Nephron (organoid): ENCODE results near the gene SERGEF.

Experiments used
- H3K27ac Mint-ChIP-seq, 3 experiments: 2 replicates each; pipeline ENCODE4 v1.8.0; 2020; ENCODE audit warnings: mixed read lengths in 3 of 3, mild to moderate bottlenecking in 2 of 3, moderate library complexity in 1 of 3
- H3K27me3 Mint-ChIP-seq: 2 replicates; pipeline ENCODE4 v1.8.0; 2021; ENCODE audit warnings: low read depth, mild to moderate bottlenecking, moderate library complexity, mixed read lengths
- H3K36me3 Mint-ChIP-seq: 2 replicates; pipeline ENCODE4 v1.8.0; 2020; ENCODE audit warnings: low read depth, mixed read lengths
- H3K4me1 Mint-ChIP-seq: 2 replicates; pipeline ENCODE4 v1.8.0; 2020; ENCODE audit warnings: mixed read lengths
- H3K4me3 Mint-ChIP-seq, 3 experiments: 2 replicates each; pipeline ENCODE4 v1.8.0; 2020; ENCODE audit warnings: mild to moderate bottlenecking in 3 of 3, mixed read lengths in 3 of 3, moderate library complexity in 2 of 3
- H3K9me3 Mint-ChIP-seq: 2 replicates; pipeline ENCODE4 v1.8.0; 2020; ENCODE audit warnings: mixed read lengths
- CTCF ChIP-seq, 3 experiments: fragments of 200-600 bp; sonication (generic); IDR thresholded peaks; one replicate each; pipeline ENCODE4 v1.5.0; 2021; ENCODE audit warnings: antibody characterized with exemption in 3 of 3; ENCODE audit not compliant: unreplicated experiment in 3 of 3

SERGEF gene

DNA sequence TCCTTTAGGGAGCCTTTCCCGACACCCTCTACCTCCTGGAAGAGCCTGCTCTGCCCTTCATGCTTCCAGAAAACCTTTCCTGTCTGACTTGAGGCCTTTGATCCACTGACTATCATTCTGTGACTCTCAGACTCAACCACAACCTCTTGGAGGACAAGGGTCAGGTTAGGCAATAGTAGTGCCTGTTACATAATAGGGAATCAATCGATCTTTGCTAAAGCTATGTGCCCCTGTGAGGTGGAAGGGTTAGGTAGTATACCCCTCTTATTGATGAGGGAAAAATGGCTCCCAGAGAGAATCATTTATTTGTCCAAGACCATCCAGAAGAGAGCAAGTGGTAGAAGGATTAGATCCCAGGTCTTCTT, 262.1 kb downstream of the SERGEF start:
- Mint-ChIP-seq H3K4me1 (no peaks in the 10 kb centered on the region), H3K4me3 (no peak overlapping the region), H3K27me3 (peaks cover 34% of the 10 kb centered on the region), H3K27ac (no peak overlapping the region), H3K9me3 (no peaks in the 10 kb centered on the region), H3K36me3 (no peaks in the 10 kb centered on the region)
- no peak for TF ChIP-seq CTCF (IDR thresholded peaks at IDR 0.05; ENCODE audit: unreplicated experiment in 3 of 3)

DNA sequence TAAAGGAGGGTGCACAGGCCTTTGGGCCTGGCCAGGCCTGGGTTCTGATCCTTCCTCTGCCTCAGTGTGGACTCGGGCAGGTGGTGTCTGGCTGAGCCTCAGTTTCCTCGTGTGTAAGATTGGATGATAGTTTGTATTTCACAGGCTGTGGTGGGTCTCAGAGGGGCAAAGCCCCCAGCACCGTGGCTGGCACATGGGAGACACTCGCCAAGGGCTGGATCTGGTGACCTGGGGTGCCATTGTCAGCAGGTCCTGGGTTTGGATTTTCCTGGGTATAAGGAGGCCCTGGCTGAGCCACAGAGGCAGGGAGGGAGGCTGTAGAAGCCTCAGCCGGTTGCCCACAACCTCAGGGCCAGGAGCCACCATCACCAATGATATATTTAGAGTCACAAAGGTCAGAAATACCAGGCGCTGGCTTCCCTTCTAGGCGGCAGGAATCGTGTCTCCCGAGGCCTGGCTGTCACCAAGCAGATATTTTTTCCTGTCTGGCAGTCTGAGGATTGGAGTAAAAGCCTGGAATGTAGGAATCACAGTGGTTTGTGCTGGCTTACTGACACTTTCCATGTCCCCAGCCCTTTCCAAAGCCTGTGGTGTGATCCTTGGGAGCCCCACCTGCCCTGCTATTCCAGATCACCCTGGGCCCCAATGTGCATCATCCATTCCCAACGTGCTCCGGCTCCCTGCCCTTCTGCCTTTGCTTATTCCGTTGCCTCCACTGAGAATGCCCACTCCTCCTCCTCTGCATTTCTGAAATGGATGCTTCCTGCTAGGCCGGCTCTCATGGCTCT, 262.6 kb downstream of the SERGEF start:
- Mint-ChIP-seq H3K27ac (no peak overlapping the region), H3K4me3 (no peak overlapping the region)
- no peak for TF ChIP-seq CTCF (IDR thresholded peaks at IDR 0.05; ENCODE audit: unreplicated experiment in 3 of 3)

GRCh38 chr11:17748761-17749721, 263.8 kb downstream of the SERGEF start:
- Mint-ChIP-seq H3K27ac (no peak overlapping the region), H3K9me3 (no peaks in the 10 kb centered on the region), H3K4me1 (no peaks in the 10 kb centered on the region), H3K27me3 (peaks cover 19% of the 10 kb centered on the region), H3K4me3 (no peak overlapping the region), H3K36me3 (no peaks in the 10 kb centered on the region)
- no peak for TF ChIP-seq CTCF (IDR thresholded peaks at IDR 0.05; ENCODE audit: unreplicated experiment in 3 of 3)

More for the DNA sequence above, 262.6 kb downstream of the SERGEF start:
- H3K36me3 Mint-ChIP-seq, result no peaks in the 10 kb centered on the region
- no peaks in the 10 kb centered on the region for H3K9me3 Mint-ChIP-seq
- peaks cover 30% of the 10 kb centered on the region for H3K27me3 Mint-ChIP-seq
- H3K4me1 Mint-ChIP-seq, result no peaks in the 10 kb centered on the region

- Mint-ChIP-seq H3K9me3 (no peaks in the 10 kb centered on the region), H3K36me3 (no peaks in the 10 kb centered on the region), H3K27me3 (peaks cover 19% of the 10 kb centered on the region), H3K4me3 (no peak overlapping the region), H3K4me1 (no peaks in the 10 kb centered on the region), H3K27ac (no peak overlapping the region)
- TF ChIP-seq CTCF (IDR thresholded peaks at IDR 0.05; ENCODE audit: unreplicated experiment in 3 of 3), result no peak
Observed at GRCh38 chr11:17748044-17748443, 264.8 kb downstream of the SERGEF start.

- no peak for TF ChIP-seq CTCF (IDR thresholded peaks at IDR 0.05; ENCODE audit: unreplicated experiment in 3 of 3)
- H3K36me3 Mint-ChIP-seq, result no peaks in the 10 kb centered on the region
- no peak overlapping the region for H3K27ac Mint-ChIP-seq
- H3K4me1 Mint-ChIP-seq, result no peaks in the 10 kb centered on the region
- H3K9me3 Mint-ChIP-seq, result no peaks in the 10 kb centered on the region
- H3K4me3 Mint-ChIP-seq, result no peak overlapping the region
- peaks cover 23% of the 10 kb centered on the region for H3K27me3 Mint-ChIP-seq
Observed at GRCh38 chr11:17747131-17747955, 265.5 kb downstream of the SERGEF start.
